BE2C (cell line): ENCODE results near the gene EIF2D.
"Not testable (repeated sequence)": the region's sequence is repeated elsewhere in the genome, so short reads cannot be mapped to it uniquely, and the experiment has no call there.

ENCODE experiments used
- DNase-seq: peaks from one replicate; pipeline ENCODE4 v3.0.0-alpha.2; 2020
- H3K27me3 ChIP-seq: fragments of 250-450 bp; sonication (Bioruptor Pico); 2 replicates; pipeline ENCODE4 v1.5.1; 2020; ENCODE audit warnings: mild to moderate bottlenecking
- H3K36me3 ChIP-seq: fragments of 250-450 bp; sonication (Bioruptor Pico); 2 replicates; pipeline ENCODE4 v1.5.1; 2020; ENCODE audit warnings: mild to moderate bottlenecking
- H3K4me1 ChIP-seq: fragments of 250-450 bp; sonication (Bioruptor Pico); 2 replicates; pipeline ENCODE4 v1.5.1; 2020
- H3K4me3 ChIP-seq: 2 replicates; pipeline ENCODE4 v1.5.1; 2011; ENCODE audit warnings: low read depth, low read length
- H3K9me3 ChIP-seq: fragments of 250-450 bp; sonication (Bioruptor Pico); 2 replicates; pipeline ENCODE4 v1.5.1; 2020
- TF ChIP-seq, protein P1 (sequence below): IDR thresholded peaks from 2 replicates; pipeline ENCODE4 v1.5.1; 2012; ENCODE audit warnings: mild to moderate bottlenecking, low read depth, low read length

EIF2D gene

DNA sequence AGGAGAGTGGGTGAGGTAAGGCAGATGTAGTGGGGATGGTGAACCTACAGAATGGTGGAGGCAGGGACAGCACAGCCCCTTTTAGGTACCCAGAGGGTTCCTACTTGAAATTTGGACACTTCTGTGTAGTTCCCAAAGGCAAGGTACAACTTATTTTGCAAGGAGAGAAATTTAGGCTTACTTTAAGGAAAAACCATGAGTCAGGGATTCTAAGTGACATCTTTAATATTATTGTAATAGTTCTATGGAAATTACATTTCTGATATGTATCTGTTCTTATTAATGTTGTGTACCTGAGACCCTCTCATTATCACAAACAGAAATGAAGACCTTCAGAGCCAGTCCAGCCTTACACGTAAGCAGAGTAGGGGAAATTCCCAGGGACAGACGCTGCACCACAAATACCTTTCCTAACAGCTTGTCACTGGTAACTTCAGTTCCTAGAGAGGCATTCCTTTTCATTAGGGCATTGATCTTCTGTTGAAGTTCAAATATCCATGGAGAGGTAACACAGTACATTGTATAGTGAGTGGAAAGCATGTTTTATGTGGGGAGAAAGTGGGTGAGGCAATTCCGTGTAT lies 30.9 kb upstream of the EIF2D start:
- no peak for DNase-seq
- TF ChIP-seq, protein P1, sequence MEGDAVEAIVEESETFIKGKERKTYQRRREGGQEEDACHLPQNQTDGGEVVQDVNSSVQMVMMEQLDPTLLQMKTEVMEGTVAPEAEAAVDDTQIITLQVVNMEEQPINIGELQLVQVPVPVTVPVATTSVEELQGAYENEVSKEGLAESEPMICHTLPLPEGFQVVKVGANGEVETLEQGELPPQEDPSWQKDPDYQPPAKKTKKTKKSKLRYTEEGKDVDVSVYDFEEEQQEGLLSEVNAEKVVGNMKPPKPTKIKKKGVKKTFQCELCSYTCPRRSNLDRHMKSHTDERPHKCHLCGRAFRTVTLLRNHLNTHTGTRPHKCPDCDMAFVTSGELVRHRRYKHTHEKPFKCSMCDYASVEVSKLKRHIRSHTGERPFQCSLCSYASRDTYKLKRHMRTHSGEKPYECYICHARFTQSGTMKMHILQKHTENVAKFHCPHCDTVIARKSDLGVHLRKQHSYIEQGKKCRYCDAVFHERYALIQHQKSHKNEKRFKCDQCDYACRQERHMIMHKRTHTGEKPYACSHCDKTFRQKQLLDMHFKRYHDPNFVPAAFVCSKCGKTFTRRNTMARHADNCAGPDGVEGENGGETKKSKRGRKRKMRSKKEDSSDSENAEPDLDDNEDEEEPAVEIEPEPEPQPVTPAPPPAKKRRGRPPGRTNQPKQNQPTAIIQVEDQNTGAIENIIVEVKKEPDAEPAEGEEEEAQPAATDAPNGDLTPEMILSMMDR: no peak
- H3K27me3 ChIP-seq: no peaks in the 10 kb centered on the region
- H3K36me3 ChIP-seq: peaks cover 8% of the 10 kb centered on the region
- H3K4me3 ChIP-seq: no peak overlapping the region
- H3K4me1 ChIP-seq: no peaks in the 10 kb centered on the region
- no peaks in the 10 kb centered on the region for H3K9me3 ChIP-seq

GRCh38 chr1:206642074-206642473 lies 29.8 kb upstream of the EIF2D start:
- not testable (repeated sequence) for H3K36me3 ChIP-seq, H3K27me3 ChIP-seq, DNase-seq, H3K9me3 ChIP-seq, H3K4me3 ChIP-seq, H3K4me1 ChIP-seq

DNA sequence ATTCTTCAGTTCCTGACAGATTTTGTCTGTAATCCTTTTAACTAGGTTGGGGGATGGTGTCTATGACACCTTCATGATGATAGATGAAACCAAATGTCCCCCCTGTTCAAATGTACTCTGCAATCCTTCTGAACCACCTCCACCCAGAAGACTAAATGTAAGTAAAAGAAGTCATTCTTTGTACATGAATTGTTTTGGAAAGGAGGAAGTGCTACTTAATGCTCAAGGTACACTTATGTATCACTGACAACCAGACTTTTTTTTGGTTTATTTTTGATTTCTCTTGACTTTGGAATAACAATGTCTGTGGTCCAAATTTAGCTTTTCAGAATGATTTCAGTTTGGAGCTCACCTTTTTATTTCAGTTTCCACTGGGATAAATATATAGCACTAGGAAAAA lies 25.3 kb upstream of the EIF2D start:
- DNase-seq: no peak
- TF ChIP-seq, protein P1: no peak
- Histone ChIP-seq H3K36me3 (no peaks in the 10 kb centered on the region), H3K9me3 (no peaks in the 10 kb centered on the region), H3K27me3 (no peaks in the 10 kb centered on the region), H3K4me3 (no peak overlapping the region; the same call in 1 of the 2 replicates), H3K4me1 (peaks cover 6% of the 10 kb centered on the region)

DNA sequence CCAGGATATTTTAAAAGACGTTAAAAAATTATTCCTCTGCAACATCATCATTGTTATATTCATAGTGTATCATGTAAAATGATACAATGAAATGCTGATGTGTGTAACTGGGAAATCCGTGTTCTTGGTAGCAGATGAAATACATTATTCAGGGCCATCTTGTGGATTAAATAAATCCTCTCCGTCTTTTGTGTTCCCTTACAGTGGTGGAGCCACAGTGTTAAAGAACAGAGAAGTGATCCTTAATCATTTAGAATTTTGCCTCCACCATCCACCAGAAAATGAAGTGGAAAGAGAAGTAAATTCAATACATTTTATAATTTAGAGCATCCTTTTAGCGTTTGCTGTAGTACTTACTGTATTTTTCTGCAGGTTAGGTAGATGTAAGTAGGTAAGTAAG lies 24.4 kb upstream of the EIF2D start:
- Histone ChIP-seq H3K4me1 (peaks cover 6% of the 10 kb centered on the region), H3K4me3 (peak overlapping the region; percentile 90), H3K36me3 (no peaks in the 10 kb centered on the region), H3K9me3 (no peaks in the 10 kb centered on the region), H3K27me3 (no peaks in the 10 kb centered on the region)
- no peak for DNase-seq
- TF ChIP-seq, protein P1: no peak

- no peak for DNase-seq
- Histone ChIP-seq H3K36me3 (no peaks in the 10 kb centered on the region), H3K4me3 (peak overlapping the region; percentile 90), H3K9me3 (no peaks in the 10 kb centered on the region), H3K4me1 (peaks cover 8% of the 10 kb centered on the region), H3K27me3 (no peaks in the 10 kb centered on the region)
- TF ChIP-seq, protein P1: no peak
Measured at GRCh38 chr1:206635978-206636345, 23.7 kb upstream of the EIF2D start.

DNA sequence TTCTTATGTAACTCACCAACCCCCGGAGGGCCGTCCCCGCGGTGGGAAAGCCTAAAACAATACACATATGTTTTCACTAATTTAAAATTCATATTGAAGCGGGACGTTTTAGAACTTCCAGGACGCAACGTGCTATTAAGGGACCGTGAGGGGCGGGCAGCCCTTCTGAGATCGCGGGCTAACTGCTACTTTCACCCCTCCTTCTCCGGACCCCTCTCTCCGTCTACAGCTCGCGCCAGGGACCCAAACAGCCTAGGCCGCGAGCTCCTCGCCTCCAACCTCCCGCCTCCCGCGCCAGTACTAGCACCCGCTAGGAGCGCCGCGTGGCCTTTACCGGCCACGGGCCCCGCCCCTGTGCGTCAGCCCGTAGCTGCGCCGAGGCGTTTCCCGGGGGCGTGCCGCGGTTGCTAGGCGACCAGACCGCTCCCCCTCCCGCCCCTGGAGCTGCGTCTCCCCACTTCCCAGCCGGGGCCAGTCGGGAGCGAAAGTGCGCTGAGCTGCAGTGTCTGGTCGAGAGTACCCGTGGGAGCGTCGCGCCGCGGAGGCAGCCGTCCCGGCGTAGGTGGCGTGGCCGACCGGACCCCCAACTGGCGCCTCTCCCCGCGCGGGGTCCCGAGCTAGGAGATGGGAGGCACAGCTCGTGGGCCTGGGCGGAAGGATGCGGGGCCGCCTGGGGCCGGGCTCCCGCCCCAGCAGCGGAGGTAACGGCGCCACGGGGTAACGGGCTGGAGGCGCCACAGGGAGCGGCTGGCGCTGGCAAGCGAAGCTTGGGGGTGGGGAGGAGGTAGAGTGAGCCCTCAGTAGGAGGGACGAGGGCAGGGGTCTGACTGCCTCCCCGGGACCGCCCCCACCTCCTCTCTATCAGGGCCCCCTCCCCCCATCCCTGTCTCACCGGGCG lies 23.1 kb upstream of the EIF2D start, which contains the start of gene DYRK3:
TSS of gene DYRK3 (plus strand) at position 457 of the 898 bp plus-strand sequence. CDS start at position 625, 168 bp downstream.
- H3K27me3 ChIP-seq: no peaks in the 10 kb centered on the region
- peak within 1 kb of the TSS; percentile 90 for H3K4me3 ChIP-seq
- no peaks in the 10 kb centered on the region for H3K9me3 ChIP-seq
- DNase-seq: peak; percentile 97
- peaks cover 8% of the 10 kb centered on the region for H3K4me1 ChIP-seq
- TF ChIP-seq, protein P1: no peak
- no peaks in the 10 kb centered on the region for H3K36me3 ChIP-seq
